ENCODE measurements around the gene IL6ST.
"Not testable (repeated sequence)": the region's sequence is repeated elsewhere in the genome, so short reads cannot be mapped to it uniquely, and the experiment has no call there.

Gene IL6ST

DNA sequence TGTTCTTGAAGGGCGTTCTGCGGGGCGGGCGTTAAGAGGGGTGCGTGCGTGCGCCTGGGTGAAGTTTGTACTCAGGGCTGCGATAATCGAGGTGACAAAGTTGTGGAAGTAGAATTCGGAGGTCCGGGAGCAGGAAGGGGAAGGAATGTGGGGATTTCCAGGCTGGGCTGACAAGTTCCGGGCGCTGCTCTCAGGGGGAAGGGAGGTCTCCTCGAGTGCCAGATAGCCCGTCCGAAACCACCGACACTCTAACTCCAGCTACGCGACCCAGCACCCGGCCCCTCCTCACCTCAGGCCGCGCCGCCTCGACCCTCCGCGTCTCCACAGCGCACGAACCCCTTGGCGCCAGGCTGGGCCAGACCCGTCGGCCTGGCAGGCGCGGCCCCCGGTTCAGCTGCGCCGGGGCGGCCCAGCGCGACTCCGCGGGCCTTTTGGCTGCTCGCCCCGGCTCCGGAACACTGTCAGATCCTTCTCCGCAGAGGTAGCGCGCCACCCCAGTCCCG is at the start of gene IL6ST:
TSS of gene IL6ST (minus strand) at position 469 of the 503 bp plus-strand sequence. CDS start 18,685 bp downstream, outside the sequence.
- peak in 1 of 2 donors; percentile 25 for DNase-seq (ENCODE audit: low read depth in 1 of 2, low spot score in 1 of 2)

- DNase-seq (ENCODE audit: low read depth in 1 of 2, low spot score in 1 of 2): no peak
Observed at GRCh38 chr5:56039985-56040384, 45.2 kb upstream of the IL6ST start.

GRCh38 chr5:56038206-56038605 is 43.4 kb upstream of the IL6ST start:
- DNase-seq (ENCODE audit: low read depth in 1 of 2, low spot score in 1 of 2): not testable (repeated sequence)

DNA sequence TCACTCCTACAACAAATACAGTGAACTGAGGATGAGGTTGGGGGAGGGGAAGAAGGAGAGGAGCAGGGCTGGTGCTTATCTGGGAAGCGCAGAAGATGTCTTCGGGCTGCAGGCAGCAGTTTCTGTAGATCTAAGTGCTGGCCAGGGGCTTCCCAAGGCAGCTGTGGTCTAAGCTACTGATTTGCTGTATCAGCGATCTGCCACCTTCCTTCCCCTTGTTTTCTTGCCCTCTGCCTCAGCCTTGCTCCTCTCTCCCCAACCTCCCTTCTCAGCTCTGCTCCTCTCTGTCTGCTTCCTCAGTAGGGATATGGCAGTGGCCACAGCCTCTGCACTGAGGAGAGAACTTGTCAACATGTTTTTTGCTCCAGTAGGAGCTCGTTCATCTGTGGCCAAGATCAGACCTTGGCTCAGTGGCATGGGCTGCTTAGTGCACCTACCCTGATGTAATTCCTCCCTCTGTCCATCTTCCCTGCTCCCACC is 42.8 kb upstream of the IL6ST start:
- DNase-seq (ENCODE audit: low read depth in 1 of 2, low spot score in 1 of 2): no peak

GRCh38 chr5:56035394-56035793 is 40.6 kb upstream of the IL6ST start:
- not testable (repeated sequence) for DNase-seq (ENCODE audit: low read depth in 1 of 2, low spot score in 1 of 2)

GRCh38 chr5:56029871-56030630 is 35.3 kb upstream of the IL6ST start:
- DNase-seq (ENCODE audit: low read depth in 1 of 2, low spot score in 1 of 2): not testable (repeated sequence)

DNA sequence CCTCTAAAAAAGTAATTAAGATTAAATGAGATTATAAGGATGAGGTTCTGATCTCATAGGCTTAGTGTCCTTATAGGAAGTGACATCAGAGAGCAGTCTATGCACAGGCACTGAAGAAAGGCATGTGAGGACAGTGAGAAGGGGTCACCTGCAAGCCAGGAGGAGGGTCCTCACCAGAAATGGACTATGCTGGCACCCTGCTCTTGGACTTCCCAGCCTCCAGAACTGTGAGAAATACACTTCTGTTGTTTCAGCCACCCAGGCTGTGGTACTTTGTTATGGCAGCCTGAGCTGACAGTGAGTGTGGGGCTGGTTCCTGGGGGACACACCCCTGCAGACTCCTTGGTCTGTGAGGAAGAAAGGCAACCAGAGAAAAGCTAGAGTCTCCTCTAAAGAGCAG is 34.7 kb upstream of the IL6ST start:
- DNase-seq (ENCODE audit: low read depth in 1 of 2, low spot score in 1 of 2): no peak

GRCh38 chr5:56028708-56029107 is 33.9 kb upstream of the IL6ST start:
- no peak for DNase-seq (ENCODE audit: low read depth in 1 of 2, low spot score in 1 of 2)

GRCh38 chr5:56026863-56027300 is 32.1 kb upstream of the IL6ST start:
- no peak for DNase-seq (ENCODE audit: low read depth in 1 of 2, low spot score in 1 of 2)

- DNase-seq (ENCODE audit: low read depth in 1 of 2, low spot score in 1 of 2): no peak
Observed at GRCh38 chr5:56025151-56025885, 30.6 kb upstream of the IL6ST start.

DNA sequence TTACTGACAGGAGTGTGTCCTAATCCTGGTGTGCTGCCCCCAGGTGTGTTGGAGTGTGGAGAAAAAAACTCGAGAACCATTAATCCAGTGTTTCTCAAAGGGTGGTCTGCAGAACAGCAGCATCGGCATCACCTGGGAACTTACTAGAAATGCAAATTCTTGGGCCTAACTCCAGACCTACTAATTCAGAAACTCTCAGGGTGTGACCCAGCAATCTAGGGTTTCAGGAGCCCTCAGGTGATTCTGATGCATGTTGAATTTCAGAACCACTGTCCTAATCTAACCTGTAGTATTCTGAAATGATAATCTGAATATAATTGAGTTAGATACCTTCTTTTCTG is 30.0 kb upstream of the IL6ST start:
- DNase-seq (ENCODE audit: low read depth in 1 of 2, low spot score in 1 of 2): no peak

- DNase-seq (ENCODE audit: low read depth in 1 of 2, low spot score in 1 of 2): no peak
Observed at GRCh38 chr5:56023296-56023695, 28.5 kb upstream of the IL6ST start.

DNA sequence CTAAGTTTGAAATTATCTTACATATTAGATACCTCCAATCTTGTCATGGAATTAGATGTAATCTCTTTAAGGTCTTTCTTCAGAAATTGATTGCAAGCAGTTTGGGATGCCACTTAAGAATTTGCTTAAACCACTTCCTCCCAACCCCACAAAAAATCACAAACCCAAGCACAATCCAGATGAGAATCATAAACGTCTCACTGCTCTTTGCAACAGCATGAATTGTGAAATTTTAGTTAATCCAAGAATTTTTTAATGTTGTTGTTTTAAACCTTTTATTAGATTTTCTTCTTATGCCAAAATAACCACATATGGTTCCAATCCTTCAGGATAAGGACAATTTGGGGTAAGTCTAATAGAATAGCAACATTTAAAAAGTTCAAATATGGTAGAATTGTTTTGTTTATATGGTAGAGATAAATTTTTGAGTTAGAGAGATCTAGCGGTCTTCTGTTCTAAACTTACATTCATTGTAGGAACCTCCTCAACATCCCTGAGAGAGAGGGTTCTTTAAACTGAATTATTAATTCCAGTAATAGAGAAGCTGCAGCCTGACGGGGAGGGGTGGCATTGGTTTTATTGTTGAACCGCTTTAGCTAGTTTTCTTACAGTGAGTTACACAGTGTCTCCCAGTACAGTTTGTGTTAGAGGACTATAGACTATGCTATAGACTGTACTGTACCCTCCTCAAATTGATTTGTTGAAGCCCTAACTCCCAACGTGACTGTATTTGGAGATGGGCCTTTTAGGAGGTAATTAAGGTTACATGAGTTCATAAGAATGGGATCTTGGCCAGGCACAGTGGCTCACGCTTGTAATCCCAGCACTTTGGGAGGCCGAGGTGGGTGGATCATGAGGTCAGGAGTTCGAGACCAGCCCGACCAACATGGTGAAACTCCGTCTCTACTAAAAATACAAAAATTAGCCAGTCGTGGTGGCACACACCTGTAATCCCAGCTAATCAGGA is 24.8 kb upstream of the IL6ST start:
- DNase-seq (ENCODE audit: low read depth in 1 of 2, low spot score in 1 of 2): no peak

DNA sequence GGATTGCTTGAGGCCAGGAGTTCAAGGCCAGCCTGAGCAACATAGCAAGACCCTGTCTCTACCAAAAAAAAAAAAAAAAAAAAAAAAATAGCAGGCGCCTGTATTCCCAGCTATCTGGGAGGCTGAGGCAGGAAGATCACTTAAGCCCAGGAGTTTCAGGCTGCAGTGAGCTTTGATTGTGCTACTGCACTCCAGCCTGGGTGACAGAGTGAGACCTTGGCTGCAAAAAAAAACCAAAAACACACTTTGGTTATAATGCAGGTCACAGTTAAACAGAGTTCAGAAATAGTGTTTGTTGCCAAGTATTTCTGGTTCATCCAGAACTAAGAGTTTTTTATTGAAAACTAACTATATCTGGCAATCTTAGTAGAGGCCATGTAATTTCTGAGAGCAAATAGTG is 24.1 kb upstream of the IL6ST start:
- no peak for DNase-seq (ENCODE audit: low read depth in 1 of 2, low spot score in 1 of 2)

DNA sequence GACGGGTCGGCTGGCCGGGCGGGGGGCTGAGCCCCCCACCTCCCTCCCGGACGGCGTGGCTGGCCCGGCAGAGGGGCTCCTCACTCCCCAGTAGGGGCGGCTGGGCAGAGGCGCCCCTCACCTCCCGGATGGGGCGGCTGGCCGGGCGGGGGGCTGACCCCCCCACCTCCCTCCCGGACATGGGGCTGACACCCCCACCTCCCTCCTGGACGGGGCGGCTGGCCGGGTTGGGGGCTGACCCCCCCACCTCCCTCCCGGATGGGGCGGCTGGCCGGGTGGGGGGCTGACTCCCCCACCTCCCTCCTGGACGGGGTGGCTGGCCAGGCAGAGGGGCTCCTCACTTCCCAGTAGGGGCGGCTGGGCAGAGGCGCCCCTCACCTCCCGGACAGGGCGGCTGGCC is 19.9 kb upstream of the IL6ST start:
- not testable (repeated sequence) for DNase-seq (ENCODE audit: low read depth in 1 of 2, low spot score in 1 of 2)

DNA sequence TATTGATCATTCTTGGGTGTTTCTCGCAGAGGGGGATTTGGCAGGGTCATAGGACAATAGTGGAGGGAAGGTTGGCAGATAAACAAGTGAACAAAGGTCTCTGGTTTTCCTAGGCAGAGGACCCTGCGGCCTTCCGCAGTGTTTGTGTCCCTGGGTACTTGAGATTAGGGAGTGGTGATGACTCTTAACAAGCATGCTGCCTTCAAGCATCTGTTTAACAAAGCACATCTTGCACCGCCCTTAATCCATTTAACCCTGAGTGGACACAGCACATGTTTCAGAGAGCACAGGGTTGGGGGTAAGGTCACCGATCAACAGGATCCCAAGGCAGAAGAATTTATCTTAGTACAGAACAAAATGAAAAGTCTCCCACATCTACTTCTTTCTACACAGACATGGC is 19.2 kb upstream of the IL6ST start:
- DNase-seq (ENCODE audit: low read depth in 1 of 2, low spot score in 1 of 2): not testable (repeated sequence)

- no peak for DNase-seq (ENCODE audit: low read depth in 1 of 2, low spot score in 1 of 2)
Observed at GRCh38 chr5:56012281-56012963, 17.7 kb upstream of the IL6ST start.

DNA sequence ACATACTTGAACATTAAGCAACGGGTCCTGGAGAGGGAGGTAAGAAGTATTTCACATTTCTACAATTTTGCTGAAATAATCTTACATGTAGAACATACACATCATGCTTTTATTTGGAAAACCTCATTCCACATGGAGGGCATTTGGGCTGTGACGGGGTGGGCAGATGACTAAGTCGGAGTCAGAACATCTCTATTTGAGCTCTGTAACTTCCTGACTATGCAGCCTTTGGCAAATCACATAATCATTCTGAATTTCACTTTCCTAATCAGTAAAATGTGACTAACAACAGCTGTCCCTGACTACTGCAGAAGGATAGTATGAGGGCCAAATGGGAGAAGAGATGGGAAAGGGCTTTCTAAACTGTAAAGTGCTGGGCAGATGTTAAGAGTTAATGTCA is 17.1 kb upstream of the IL6ST start:
- no peak for DNase-seq (ENCODE audit: low read depth in 1 of 2, low spot score in 1 of 2)

DNA sequence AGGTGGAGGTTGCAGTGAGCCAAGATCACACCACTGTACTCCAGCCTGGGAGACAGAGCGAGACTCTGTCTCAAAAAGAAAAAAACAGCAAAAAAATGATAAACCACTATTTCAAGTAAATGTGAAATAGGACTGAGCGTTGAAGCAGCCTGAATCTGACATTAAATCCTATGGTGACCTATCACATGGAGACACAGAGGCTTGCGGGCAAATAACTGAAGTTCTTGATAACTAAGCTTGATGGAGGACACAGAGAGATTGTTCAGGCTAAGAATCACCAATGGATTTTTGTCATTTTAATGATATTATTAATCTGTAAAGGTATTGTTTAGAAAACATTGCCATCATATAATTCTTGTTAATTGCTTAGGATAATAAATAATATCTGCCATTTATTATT is 15.7 kb upstream of the IL6ST start:
- DNase-seq (ENCODE audit: low read depth in 1 of 2, low spot score in 1 of 2): no peak

DNA sequence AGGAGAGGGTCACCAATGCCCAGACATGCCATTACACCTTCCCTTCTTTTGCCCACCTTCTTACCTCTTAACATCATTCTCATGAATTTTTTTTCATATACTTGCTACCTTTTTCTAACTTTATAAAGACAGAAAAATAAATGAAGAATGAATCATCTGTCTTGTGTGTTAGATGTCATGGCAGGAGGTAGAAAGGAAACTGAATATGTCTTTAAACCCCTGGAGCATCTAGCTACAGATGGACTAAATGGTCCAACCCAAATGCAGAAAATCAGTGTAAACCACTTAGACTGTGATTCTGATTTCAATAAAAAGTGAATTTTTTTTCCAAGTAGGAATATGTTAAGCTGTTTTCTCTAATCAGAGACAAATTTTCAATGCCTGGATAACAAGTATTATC is 11.8 kb upstream of the IL6ST start:
- no peak for DNase-seq (ENCODE audit: low read depth in 1 of 2, low spot score in 1 of 2)

- DNase-seq (ENCODE audit: low read depth in 1 of 2, low spot score in 1 of 2): no peak
Observed at GRCh38 chr5:56006094-56006493, 11.3 kb upstream of the IL6ST start.
